NCI-H510A (cell line): ENCODE data around the gene OR5C1.

ENCODE experiments used
- DNase-seq: peaks from one replicate; lab custom pipeline; 2025; lab: John Stamatoyannopoulos, UW

The OR5C1 gene

DNA sequence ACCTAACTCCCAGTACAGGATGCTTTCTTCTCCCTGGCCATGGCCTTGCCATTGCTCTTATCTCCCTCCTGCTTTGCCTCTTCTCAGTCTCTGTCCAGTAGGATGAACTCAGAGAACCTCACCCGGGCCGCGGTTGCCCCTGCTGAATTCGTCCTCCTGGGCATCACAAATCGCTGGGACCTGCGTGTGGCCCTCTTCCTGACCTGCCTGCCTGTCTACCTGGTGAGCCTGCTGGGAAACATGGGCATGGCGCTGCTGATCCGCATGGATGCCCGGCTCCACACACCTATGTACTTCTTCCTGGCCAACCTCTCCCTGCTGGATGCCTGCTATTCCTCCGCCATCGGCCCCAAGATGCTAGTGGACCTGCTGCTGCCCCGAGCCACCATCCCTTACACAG is at the start of gene OR5C1:
TSS of gene OR5C1 (plus strand) at position 103 of the 400 bp plus-strand sequence. CDS start at position 103, 0 bp downstream.
- DNase-seq = no peak

- DNase-seq = no peak
Observed at GRCh38 chr9:122742003-122742402, 46.7 kb upstream of the OR5C1 start, which contains the start of gene OR1L6. Gene OR1L6 (plus strand): TSS chr9:122742303. CDS start chr9:122749848, 7,545 bp downstream.

DNA sequence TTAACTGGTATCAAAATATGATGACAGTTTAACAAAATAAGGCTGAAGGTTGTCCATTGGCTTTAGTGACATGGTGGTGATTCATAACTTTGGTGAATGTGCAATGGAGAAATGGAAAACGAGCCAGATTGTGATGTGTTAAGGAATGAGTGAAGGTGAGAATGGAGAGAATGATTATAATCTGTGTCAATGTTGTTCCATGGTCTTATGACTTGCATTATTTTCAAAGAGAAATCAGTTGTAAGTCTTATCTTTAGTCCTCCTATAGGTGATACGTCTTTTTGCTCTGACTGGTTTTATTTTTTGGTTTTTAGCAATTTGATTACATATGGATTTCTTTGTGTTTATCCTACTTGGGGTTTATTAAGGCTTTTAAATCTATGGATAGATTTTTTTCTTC is 33.9 kb upstream of the OR5C1 start:
- no peak for DNase-seq

DNA sequence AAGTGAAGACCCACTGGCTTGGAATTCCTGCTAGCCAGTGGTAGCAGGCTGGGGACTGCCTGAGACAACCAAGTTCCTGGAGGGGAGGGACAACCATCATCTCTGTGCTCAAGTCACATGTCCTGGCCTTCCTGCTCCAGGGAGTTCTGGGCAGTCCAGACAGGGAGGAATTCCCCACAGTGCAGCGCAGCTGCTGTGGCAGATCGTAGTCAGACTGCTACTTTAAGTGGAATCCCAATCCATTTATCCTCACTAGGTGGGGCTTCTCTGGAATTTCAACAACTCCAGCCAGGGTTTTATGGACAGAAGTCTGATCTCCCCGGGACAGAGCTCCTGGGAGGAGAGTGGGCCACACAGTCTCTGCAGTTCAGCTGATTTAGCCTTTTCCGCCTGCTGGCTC is 20.9 kb upstream of the OR5C1 start:
- DNase-seq = no peak

DNA sequence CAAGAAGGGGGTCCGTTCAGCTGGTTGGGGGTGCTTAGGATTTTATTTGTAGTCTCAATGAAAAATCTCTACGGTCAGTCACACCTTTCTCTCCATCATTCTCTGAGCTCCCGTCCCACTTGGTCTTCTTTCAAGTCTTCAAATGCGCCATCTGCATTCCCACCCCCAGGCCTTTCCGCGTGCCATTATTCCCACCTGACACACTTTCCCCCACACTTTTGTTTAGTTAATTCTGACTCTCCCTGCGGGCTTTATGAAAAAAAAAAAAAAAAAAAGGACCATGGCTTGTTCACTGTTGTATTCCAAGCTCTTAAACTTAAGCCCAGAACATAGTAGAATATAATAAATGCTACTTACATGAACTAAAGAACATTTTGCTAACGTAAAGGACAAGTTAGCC is 11.7 kb upstream of the OR5C1 start:
- DNase-seq = no peak

GRCh38 chr9:122777935-122778627 is 10.7 kb upstream of the OR5C1 start:
- DNase-seq = no peak

DNA sequence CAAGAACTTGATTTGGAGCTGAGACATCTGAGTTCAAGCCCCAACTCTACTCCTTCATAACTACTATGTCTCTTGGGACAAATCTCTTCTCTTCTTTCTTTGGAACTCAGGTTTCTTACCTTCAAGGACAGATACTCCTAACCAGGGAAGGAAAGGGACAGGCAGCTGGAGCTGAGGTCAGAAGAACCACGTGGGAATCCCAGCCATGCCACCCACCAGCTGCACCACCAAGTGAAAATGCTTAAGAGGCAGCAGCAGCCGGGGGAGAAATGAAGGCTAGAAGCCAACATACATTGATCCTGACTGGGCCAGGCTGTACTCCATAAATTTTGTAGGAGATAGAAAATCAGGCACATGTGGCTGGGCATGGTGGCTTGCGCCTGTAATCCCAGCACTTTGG is 9.6 kb upstream of the OR5C1 start:
- no peak for DNase-seq

DNA sequence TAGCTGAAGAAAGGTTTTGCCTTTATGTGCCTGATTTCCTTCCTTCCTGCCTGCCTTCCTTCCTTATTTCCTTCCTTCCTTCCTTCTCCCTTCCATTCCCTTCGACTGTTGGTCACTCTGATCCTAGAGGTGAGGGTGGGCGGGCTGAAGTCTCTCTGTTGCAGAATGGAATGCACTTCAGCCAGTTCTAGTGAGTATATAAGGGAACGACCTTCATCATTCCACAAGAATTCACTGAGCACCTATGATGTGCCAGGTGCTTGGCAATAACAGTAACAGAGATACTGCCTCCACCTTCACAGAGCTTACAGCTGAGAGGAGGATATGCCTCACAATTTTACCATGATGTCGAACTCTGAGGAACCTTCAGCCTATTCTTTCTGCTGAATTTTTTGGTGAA is 8.7 kb upstream of the OR5C1 start:
- DNase-seq = no peak

GRCh38 chr9:122781671-122782070 is 7.1 kb upstream of the OR5C1 start:
- no peak for DNase-seq

GRCh38 chr9:122785269-122785668 is 3.5 kb upstream of the OR5C1 start:
- DNase-seq = no peak

- no peak for DNase-seq
Observed at GRCh38 chr9:122786338-122786737, 2.4 kb upstream of the OR5C1 start.

DNA sequence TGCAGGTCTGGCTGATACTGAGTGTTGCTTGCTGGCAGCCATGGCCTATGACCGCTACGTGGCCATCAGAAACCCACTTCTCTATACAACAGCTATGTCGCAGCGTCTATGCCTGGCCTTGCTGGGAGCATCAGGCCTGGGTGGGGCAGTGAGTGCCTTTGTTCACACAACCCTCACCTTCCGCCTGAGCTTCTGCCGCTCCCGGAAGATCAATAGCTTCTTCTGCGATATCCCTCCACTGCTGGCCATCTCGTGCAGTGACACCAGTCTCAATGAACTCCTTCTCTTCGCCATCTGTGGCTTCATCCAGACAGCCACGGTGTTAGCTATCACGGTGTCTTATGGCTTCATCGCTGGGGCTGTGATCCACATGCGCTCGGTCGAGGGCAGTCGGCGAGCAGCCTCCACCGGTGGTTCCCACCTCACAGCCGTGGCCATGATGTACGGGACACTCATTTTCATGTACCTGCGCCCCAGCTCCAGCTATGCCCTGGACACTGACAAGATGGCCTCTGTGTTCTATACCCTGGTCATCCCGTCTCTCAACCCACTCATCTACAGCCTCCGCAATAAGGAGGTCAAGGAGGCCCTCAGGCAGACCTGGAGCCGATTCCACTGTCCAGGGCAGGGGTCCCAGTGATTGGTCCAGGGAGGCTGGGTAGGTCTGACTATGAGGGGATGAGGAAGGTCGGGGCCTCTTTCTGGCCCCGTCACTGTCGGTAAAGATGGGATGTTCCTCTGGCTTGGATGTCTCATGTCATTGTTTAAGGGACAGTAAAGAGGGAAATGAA is 718 bp downstream of the OR5C1 start:
- no peak for DNase-seq

- DNase-seq = no peak
Observed at GRCh38 chr9:122791872-122792669, 3.3 kb downstream of the OR5C1 start.

- DNase-seq = no peak
Observed at GRCh38 chr9:122797316-122798063, 8.8 kb downstream of the OR5C1 start.

GRCh38 chr9:122800066-122801060 is 11.6 kb downstream of the OR5C1 start, which contains the start of gene OR1K1:
Gene OR1K1 (plus strand): TSS chr9:122800123. CDS start chr9:122800123, 0 bp downstream.
- DNase-seq = no peak

GRCh38 chr9:122806661-122807060 is 17.9 kb downstream of the OR5C1 start:
- no peak for DNase-seq

GRCh38 chr9:122807271-122807900 is 18.7 kb downstream of the OR5C1 start:
- DNase-seq = no peak

- no peak for DNase-seq
Observed at GRCh38 chr9:122808141-122808540, 19.4 kb downstream of the OR5C1 start.

DNA sequence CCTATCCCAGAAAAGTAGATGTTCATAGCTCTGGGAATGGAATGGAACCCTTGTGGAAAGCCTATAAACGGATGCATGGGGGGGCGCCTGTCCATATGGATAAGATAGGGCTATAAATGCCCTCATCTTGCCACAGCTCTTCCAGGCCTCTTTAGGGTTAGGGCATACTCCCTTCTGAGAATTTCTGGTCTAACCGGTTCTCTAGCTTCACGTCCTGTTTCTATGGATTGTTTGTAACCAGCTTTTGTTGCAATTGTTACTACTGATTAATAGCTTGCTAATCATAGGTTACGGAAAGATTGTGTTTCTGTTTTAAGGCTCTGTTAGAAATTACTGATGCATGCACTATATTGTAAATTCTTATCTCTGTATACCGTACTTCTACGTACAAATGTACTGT is 20.5 kb downstream of the OR5C1 start:
- DNase-seq = peak; percentile 24
